ENCODE results near the gene GUCY1B1. TPM values are rescaled to one million over a fixed set of nuclear protein-coding genes. Genes with fewer than 3 reads are reported as not detected.

GUCY1B1 gene
- total and polyA plus RNA-seq, 2 experiments from 2014 or later: 8.6 to 16.7 TPM

- WGBS (ENCODE audit: low lambda C conversion rate, missing lambda C conversion rate): 3% methylated on average over 52 of the region's 77 CpGs
- peak; percentile 50 for DNase-seq (ENCODE audit: low spot score)
Observed at GRCh38 chr4:155759372-155760252, 791 bp downstream of the GUCY1B1 start.

DNA sequence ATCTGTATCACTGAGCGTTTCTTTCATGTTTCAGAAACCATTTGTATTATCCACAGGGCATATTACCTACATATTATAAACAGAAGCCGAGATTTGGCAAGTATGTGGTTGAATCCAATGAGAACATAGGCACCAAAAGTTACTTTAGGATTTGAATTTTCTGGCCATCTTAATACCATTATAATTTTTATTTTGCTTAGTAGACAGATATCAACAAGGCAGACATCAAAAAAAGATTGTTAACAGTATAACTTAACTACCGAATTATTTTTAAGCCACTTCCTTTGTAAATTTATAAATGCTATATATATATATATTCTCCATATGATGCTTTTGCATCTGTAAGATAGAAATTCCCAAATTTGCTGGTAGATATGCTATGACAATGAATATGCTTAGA is 2.2 kb downstream of the GUCY1B1 start:
- Histone ChIP-seq H3K4me3 (no peak overlapping the region), H4K20me1 (ENCODE audit: insufficient read depth, poor library complexity, severe bottlenecking) (no peaks in the 10 kb centered on the region), H3K4me2 (peak overlapping the region; percentile 90), H3K27me3 (peaks cover 4% of the 10 kb centered on the region), H2AFZ (no peak overlapping the region), H3K36me3 (replicated peaks; ENCODE audit: insufficient read depth, low read depth) (no peaks in the 10 kb centered on the region), H3K79me2 (no peaks in the 10 kb centered on the region), H3K9me3 (ENCODE audit: low read depth) (no peaks in the 10 kb centered on the region), H3K27ac (peak overlapping the region; percentile 44), H3K4me1 (ENCODE audit: insufficient read depth) (no peaks in the 10 kb centered on the region), H3K9me2 (replicated peaks; ENCODE audit: insufficient read depth) (no peaks in the 10 kb centered on the region)
- WGBS (ENCODE audit: low lambda C conversion rate, missing lambda C conversion rate): 88% methylated on average over 3 of the region's 3 CpGs
- TF ChIP-seq EZH2phosphoT487 (IDR thresholded peaks at IDR 0.05; ENCODE audit: low read depth, severe bottlenecking, unreplicated experiment) (no peak), EZH2 (IDR thresholded peaks at IDR 0.05; ENCODE audit: borderline replicate concordance) (no peak)
- no peak for DNase-seq (ENCODE audit: low spot score)

More at GRCh38 chr4:155759372-155760252, 791 bp downstream of the GUCY1B1 start:
- Histone ChIP-seq H2AFZ (peak overlapping the region; percentile 46), H3K4me3 (peak overlapping the region; percentile 70), H3K27me3 (peaks cover 4% of the 10 kb centered on the region), H3K79me2 (no peaks in the 10 kb centered on the region), H3K36me3 (replicated peaks; ENCODE audit: insufficient read depth, low read depth) (no peaks in the 10 kb centered on the region), H3K4me1 (ENCODE audit: insufficient read depth) (no peaks in the 10 kb centered on the region), H3K4me2 (peak overlapping the region; percentile 90), H3K27ac (peak overlapping the region; percentile 67), H4K20me1 (ENCODE audit: insufficient read depth, poor library complexity, severe bottlenecking) (no peaks in the 10 kb centered on the region), H3K9me3 (ENCODE audit: low read depth) (no peaks in the 10 kb centered on the region), H3K9me2 (replicated peaks; ENCODE audit: insufficient read depth) (no peaks in the 10 kb centered on the region)
- TF ChIP-seq, protein P1, sequence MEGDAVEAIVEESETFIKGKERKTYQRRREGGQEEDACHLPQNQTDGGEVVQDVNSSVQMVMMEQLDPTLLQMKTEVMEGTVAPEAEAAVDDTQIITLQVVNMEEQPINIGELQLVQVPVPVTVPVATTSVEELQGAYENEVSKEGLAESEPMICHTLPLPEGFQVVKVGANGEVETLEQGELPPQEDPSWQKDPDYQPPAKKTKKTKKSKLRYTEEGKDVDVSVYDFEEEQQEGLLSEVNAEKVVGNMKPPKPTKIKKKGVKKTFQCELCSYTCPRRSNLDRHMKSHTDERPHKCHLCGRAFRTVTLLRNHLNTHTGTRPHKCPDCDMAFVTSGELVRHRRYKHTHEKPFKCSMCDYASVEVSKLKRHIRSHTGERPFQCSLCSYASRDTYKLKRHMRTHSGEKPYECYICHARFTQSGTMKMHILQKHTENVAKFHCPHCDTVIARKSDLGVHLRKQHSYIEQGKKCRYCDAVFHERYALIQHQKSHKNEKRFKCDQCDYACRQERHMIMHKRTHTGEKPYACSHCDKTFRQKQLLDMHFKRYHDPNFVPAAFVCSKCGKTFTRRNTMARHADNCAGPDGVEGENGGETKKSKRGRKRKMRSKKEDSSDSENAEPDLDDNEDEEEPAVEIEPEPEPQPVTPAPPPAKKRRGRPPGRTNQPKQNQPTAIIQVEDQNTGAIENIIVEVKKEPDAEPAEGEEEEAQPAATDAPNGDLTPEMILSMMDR (IDR thresholded peaks at IDR 0.05; ENCODE audit: poor library complexity): no peak
- no peak for TF ChIP-seq EZH2phosphoT487 (IDR thresholded peaks at IDR 0.05; ENCODE audit: low read depth, severe bottlenecking, unreplicated experiment)
- TF ChIP-seq EZH2 (IDR thresholded peaks at IDR 0.05; ENCODE audit: borderline replicate concordance): peak; percentile 39

- Histone ChIP-seq H3K9me3 (ENCODE audit: low read depth) (no peaks in the 10 kb centered on the region), H3K36me3 (replicated peaks; ENCODE audit: insufficient read depth, low read depth) (no peaks in the 10 kb centered on the region), H3K4me3 (no peak overlapping the region), H3K9me2 (replicated peaks; ENCODE audit: insufficient read depth) (no peaks in the 10 kb centered on the region), H4K20me1 (ENCODE audit: insufficient read depth, poor library complexity, severe bottlenecking) (no peaks in the 10 kb centered on the region), H3K4me1 (ENCODE audit: insufficient read depth) (no peaks in the 10 kb centered on the region), H2AFZ (no peak overlapping the region), H3K27ac (peak overlapping the region; percentile 44), H3K79me2 (no peaks in the 10 kb centered on the region), H3K4me2 (peak overlapping the region; percentile 90), H3K27me3 (peaks cover 4% of the 10 kb centered on the region)
- no peak for DNase-seq (ENCODE audit: low spot score)
- TF ChIP-seq EZH2 (IDR thresholded peaks at IDR 0.05; ENCODE audit: borderline replicate concordance): no peak
Observed at GRCh38 chr4:155761916-155762315, 3.1 kb downstream of the GUCY1B1 start.

GRCh38 chr4:155762334-155762733 is 3.5 kb downstream of the GUCY1B1 start:
- no peak overlapping the region for H3K4me2 ChIP-seq
- no peak for TF ChIP-seq EZH2phosphoT487 (IDR thresholded peaks at IDR 0.05; ENCODE audit: low read depth, severe bottlenecking, unreplicated experiment)
- TF ChIP-seq, protein P1 (IDR thresholded peaks at IDR 0.05; ENCODE audit: poor library complexity): no peak
- TF ChIP-seq EZH2 (IDR thresholded peaks at IDR 0.05; ENCODE audit: borderline replicate concordance): no peak
- no peak overlapping the region for H3K4me3 ChIP-seq
- no peaks in the 10 kb centered on the region for H3K79me2 ChIP-seq
- peaks cover 4% of the 10 kb centered on the region for H3K27me3 ChIP-seq
- H3K36me3 ChIP-seq (replicated peaks; ENCODE audit: insufficient read depth, low read depth): no peaks in the 10 kb centered on the region
- H3K27ac ChIP-seq: peak overlapping the region; percentile 44
- H4K20me1 ChIP-seq (ENCODE audit: insufficient read depth, poor library complexity, severe bottlenecking): no peaks in the 10 kb centered on the region
- no peaks in the 10 kb centered on the region for H3K9me3 ChIP-seq (ENCODE audit: low read depth)
- H3K9me2 ChIP-seq (replicated peaks; ENCODE audit: insufficient read depth): no peaks in the 10 kb centered on the region
- no peak overlapping the region for H2AFZ ChIP-seq
- H3K4me1 ChIP-seq (ENCODE audit: insufficient read depth): no peaks in the 10 kb centered on the region
- peak; percentile 20 for DNase-seq (ENCODE audit: low spot score)

Data from hepatocyte (in vitro differentiated cells).